Kidney capillary endothelial cell (primary cell): Measurements from ENCODE around the gene DENND6A.
A peak's percentile ranks its signal among the peaks of the same experiment; 100 is the strongest.
"Not testable (repeated sequence)": the region's sequence is repeated elsewhere in the genome, so short reads cannot be mapped to it uniquely, and the experiment has no call there.

ENCODE experiments used
- DNase-seq: peaks from one replicate; pipeline ENCODE4 v3.0.0-alpha.2; 2018; ENCODE audit warnings: low spot score

The DENND6A gene

GRCh38 chr3:57692133-57692395 lies 813 bp downstream of the DENND6A start:
- not testable (repeated sequence) for DNase-seq

GRCh38 chr3:57691411-57692132 lies 1.3 kb downstream of the DENND6A start:
- no peak for DNase-seq

DNA sequence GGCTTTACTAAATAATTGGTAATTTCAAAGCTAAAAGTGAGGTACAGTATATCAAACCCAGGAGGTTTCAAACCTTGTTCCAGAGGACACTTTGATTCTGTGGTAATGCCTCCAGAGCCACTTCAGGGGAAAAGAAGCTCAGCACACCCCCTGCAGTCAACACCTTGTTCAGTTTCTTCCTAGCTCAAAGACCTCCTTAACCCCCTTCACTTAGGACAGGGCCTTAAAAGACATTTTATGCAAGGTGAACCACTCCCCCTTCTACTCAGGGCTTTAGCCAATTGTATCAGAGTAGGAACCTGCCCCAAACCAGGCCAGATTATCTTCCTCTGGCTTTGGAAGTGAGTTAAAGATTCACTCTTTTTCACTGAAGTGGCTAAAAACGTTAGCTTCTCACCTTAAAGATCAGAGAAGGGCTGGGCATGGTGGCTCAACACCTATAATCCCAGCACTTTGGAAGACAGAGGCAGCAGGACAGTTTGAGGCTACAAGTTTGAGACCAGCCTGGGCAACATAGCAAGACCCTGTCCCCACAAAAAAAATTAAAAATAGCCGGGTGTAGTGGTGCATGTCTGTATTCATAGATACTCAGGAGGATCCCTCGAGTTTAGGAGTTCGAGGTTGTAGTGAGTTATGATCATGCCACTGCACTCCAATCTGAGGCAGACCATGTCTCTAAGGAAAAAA lies 3.4 kb downstream of the DENND6A start:
- DNase-seq = no peak

- no peak for DNase-seq
Measured at GRCh38 chr3:57688291-57688690, 4.6 kb downstream of the DENND6A start.

- DNase-seq = no peak
Measured at GRCh38 chr3:57683286-57683685, 9.6 kb downstream of the DENND6A start.

GRCh38 chr3:57682284-57682683 lies 10.6 kb downstream of the DENND6A start:
- DNase-seq = peak; percentile 6

DNA sequence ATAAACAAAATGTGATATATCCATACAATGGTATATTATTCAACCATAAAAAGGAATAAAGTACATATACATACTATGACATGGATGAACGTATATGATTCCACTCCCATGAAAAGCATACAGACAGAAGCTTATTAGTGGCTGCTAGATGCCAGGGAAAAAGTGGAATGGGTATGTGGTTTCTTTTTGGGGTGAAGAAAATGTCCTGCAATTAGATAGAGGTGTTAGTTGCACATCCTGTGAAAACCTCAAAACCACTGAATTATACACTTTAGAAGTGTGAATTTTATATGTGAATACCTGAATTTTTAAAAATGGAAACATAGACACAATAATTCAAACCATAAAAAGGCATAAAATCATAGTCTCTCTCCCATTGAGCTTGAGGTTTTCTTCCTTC lies 11.2 kb downstream of the DENND6A start:
- DNase-seq = no peak

- no peak for DNase-seq
Measured at GRCh38 chr3:57680046-57680445, 12.8 kb downstream of the DENND6A start.

GRCh38 chr3:57675530-57675929 lies 17.3 kb downstream of the DENND6A start:
- DNase-seq = no peak

GRCh38 chr3:57673156-57673555 lies 19.7 kb downstream of the DENND6A start:
- no peak for DNase-seq

- DNase-seq = no peak
Measured at GRCh38 chr3:57670543-57670942, 22.3 kb downstream of the DENND6A start.

GRCh38 chr3:57661404-57661803 lies 31.5 kb downstream of the DENND6A start:
- no peak for DNase-seq

- peak; percentile 28 for DNase-seq
Measured at GRCh38 chr3:57659806-57660439, 33.0 kb downstream of the DENND6A start.

DNA sequence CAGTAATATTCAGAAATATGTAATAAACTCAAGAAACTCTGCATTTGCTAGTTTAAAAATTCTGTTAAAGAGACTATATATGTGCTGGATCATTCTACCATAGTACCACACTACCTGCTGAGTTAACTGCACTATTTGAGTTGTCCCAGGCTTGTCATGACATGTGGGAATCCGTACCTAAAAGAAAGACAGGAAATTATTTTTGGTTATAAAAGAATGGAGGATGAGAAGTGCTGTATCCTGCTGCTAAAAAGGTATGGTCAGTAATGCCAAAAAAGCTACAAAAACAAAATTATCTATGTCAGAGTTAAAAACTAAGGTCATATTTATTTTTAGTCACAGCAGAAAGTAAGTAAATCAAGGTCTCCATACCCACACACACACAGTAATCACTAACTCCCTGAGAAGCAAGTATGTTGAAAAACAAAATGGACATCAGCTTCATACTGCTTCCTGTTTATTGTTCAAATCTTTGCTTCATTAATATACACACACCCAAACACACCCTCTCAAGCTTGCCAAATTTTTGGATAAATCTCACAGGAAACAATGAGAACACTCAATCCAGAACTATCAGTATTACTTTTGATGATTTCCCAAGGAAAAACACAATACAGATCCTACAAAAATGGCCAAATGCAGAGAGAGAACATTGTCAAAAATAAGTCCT lies 33.7 kb downstream of the DENND6A start:
- DNase-seq = no peak

DNA sequence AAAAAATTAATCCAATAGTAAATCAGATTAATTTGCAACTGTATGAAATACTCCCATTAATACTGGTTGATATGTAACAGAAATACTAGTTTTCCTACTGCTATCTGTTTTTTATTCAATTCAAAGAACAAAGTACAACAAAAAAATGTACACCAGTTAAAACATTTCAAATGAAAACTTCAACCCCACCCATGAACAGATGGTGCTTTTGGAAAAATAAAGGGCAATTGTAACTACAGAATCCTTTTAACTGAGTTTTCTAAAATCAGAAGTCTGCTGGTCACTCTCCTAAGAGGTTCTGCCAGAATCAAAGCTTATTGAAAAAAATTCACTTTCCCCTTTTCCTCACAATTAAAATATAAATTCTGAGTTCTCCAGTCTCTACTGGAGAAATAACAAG lies 34.3 kb downstream of the DENND6A start:
- no peak for DNase-seq

GRCh38 chr3:57655727-57656126 lies 37.1 kb downstream of the DENND6A start:
- no peak for DNase-seq

- DNase-seq = no peak
Measured at GRCh38 chr3:57654267-57654666, 38.6 kb downstream of the DENND6A start.

DNA sequence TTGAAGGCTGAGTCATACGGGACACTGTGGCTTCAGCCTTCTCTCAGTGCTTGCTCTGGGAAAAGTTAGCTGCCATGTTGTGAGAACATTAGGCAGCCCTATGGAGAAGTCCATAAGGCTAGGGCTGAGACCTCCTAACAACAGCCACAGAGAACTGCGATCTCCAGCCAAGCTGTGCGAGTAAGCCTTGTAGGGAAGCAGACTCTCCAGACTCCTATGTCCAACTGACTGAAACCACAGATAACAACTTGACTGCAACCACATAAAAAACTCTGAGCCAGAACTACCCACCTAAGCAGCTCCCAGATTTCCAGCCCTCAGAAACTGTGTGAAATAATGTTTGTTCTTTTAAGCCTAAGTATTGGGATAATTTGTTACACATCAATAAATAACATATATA lies 40.7 kb downstream of the DENND6A start:
- no peak for DNase-seq

DNA sequence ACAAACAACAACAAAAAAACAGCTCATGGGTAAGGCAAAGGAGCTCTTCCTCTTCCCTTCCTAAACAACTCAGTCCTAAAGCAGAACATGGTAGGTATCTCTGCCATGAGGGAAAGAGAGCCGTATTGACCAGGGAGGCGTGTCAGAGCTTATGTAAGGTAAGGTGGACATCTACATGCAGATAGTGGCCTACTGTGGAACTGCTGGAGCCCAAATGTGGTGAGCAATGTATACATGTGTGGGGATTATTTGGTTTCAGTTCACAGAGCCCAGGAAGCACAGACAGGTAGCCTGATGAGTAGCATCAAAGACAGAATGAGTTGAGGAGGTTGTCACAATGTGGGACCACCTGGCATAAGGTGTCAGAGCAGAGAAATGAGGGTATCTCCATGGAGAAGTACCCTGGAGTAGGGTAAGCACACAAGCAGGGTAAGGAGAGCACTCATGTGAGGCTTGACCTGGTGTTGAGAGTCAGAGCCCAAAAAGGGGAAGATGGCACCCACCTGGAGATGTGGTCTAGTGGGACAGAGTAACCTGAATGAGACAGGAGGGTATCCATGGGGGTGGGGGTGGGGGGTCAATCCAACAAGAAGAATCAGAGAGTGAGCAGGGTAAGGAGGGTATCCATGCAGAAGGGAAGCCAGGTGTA lies 45.5 kb downstream of the DENND6A start:
- no peak for DNase-seq

DNA sequence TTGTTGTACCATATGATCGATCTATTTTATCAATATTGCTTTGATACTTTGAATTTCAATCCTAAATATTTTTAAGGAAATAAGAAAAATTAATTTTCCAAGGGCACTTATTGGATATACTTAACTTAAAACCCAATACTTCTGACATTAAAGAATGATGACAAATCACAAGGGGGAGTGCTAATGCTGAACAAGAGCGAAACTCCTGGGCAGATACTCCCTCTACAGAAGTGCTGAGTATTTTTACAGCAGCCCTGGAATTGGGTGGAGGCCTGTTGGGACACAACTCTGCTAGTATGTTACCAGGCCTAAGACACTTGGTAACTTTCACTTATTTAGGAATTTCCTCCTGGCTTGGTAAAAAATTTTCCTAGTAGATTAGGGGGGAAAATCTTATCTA lies 46.2 kb downstream of the DENND6A start:
- DNase-seq = no peak

DNA sequence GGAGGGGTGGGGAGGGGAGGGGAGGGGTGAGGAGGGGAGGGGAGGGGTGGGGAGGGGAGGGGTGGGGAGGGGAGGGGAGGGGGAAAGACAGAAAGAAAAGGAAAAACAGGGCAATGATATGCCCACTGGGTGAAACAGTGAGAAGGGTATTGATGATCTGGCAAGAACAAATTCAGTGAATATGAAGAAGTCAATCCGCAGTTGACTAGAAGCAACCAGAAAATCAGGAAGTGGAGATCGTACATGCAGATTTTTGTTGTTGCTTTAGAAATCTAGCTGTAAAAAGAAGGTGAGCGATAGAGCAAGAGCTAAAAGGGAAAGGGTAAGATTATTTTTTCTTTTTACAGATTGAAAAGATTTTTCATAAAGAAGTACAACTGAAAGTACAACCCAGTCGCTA lies 48.1 kb downstream of the DENND6A start:
- no peak for DNase-seq

- DNase-seq = no peak
Measured at GRCh38 chr3:57637391-57637790, 55.5 kb downstream of the DENND6A start.

DNA sequence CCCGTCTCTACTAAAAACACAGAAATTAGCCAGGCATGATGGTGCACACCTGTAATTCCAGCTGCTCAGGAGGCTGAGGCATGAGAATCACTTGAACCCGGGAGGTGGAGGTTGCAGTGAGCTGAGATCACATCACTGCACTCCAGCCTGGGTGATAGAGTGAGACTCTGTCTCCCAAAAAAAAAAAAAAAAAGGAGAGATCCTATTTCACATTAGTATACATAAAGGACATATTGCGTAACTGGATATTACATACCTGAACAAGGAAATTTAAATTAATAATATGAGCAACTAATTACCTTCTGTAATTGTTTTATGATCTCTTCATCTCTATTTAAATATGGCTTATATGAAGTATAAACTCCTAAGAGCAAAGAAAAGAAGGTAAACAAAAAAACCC lies 58.6 kb downstream of the DENND6A start:
- not testable (repeated sequence) for DNase-seq
